SK-MEL-5 (cell line): ENCODE results near the gene TBCEL. TPM values are rescaled to one million over a fixed set of nuclear protein-coding genes. Genes with fewer than 3 reads are reported as not detected.

ENCODE experiments used
- total RNA-seq: library from RNA; depleted of rRNA; stranded (reverse); fragments of >200 nt; shearing (Covaris generic); gene quantifications from 2 replicates; pipeline ENCODE4 v1.2.3, GENCODE V29; 2014; rRNA removed

The TBCEL gene
- total RNA-seq, 1 experiment from 2014 or later = 12.6 TPM

Other genes with a start within 250 kb of the TBCEL start
- 0.03 and 0.11 TPM in 2 replicates for gene TECTA, start 77.1 kb downstream of the TBCEL start, total RNA-seq